DOHH2 (cell line): ENCODE data around the gene CGNL1.

Source experiments
- EZH2phosphoT487 ChIP-seq: fragments of 200-600 bp; sonication (generic); IDR thresholded peaks from 2 replicates; pipeline ENCODE4 v1.6.1; 2017; ENCODE audit warnings: borderline replicate concordance, mild to moderate bottlenecking, antibody characterized with exemption, low read length, moderate library complexity, mixed read lengths
- TF ChIP-seq, protein P1 (sequence below): fragments of 200-600 bp; sonication (generic); IDR thresholded peaks from one replicate; pipeline ENCODE4 v1.5.1; 2014; ENCODE audit warnings: antibody characterized with exemption, mild to moderate bottlenecking, low read depth, low read length; ENCODE audit not compliant: poor library complexity, severe bottlenecking

- TF ChIP-seq, protein P1, sequence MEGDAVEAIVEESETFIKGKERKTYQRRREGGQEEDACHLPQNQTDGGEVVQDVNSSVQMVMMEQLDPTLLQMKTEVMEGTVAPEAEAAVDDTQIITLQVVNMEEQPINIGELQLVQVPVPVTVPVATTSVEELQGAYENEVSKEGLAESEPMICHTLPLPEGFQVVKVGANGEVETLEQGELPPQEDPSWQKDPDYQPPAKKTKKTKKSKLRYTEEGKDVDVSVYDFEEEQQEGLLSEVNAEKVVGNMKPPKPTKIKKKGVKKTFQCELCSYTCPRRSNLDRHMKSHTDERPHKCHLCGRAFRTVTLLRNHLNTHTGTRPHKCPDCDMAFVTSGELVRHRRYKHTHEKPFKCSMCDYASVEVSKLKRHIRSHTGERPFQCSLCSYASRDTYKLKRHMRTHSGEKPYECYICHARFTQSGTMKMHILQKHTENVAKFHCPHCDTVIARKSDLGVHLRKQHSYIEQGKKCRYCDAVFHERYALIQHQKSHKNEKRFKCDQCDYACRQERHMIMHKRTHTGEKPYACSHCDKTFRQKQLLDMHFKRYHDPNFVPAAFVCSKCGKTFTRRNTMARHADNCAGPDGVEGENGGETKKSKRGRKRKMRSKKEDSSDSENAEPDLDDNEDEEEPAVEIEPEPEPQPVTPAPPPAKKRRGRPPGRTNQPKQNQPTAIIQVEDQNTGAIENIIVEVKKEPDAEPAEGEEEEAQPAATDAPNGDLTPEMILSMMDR: no peak
- no peak for TF ChIP-seq EZH2phosphoT487
Observed at GRCh38 chr15:57387564-57388076, 11.3 kb downstream of the CGNL1 start.
